SJCRH30 (cell line): ENCODE measurements around the gene CCDC9. TPM values are rescaled to one million over a fixed set of nuclear protein-coding genes. Genes with fewer than 3 reads are reported as not detected.
A peak's percentile ranks its signal among the peaks of the same experiment; 100 is the strongest.
"Not testable (repeated sequence)": the region's sequence is repeated elsewhere in the genome, so short reads cannot be mapped to it uniquely, and the experiment has no call there.

Experiments used
- DNase-seq, 2 experiments: peaks; one replicate each; pipeline ENCODE4 v3.0.0-alpha.2; 2015 to 2020
- H3K27ac ChIP-seq: fragments of 250-450 bp; sonication (Bioruptor Pico); 2 replicates; pipeline ENCODE4 v1.5.1; 2020; ENCODE audit warnings: mild to moderate bottlenecking, moderate library complexity
- H3K27me3 ChIP-seq: fragments of 250-450 bp; sonication (Bioruptor Pico); 2 replicates; pipeline ENCODE4 v1.5.1; 2020; ENCODE audit warnings: mild to moderate bottlenecking, moderate library complexity
- H3K36me3 ChIP-seq: fragments of 250-450 bp; sonication (Bioruptor Pico); 2 replicates; pipeline ENCODE4 v1.5.1; 2020; ENCODE audit warnings: mild to moderate bottlenecking, moderate library complexity
- H3K4me1 ChIP-seq: fragments of 250-450 bp; sonication (Bioruptor Pico); 2 replicates; pipeline ENCODE4 v1.5.1; 2020; ENCODE audit warnings: mild to moderate bottlenecking, moderate library complexity
- H3K4me3 ChIP-seq: fragments of 250-450 bp; sonication (Bioruptor Pico); 2 replicates; pipeline ENCODE4 v1.5.1; 2020; ENCODE audit warnings: mild to moderate bottlenecking, moderate library complexity
- H3K9me3 ChIP-seq: fragments of 250-450 bp; sonication (Bioruptor Pico); replicated peaks from 2 replicates; pipeline ENCODE4 v1.5.1; 2020; ENCODE audit warnings: mild to moderate bottlenecking, moderate library complexity
- total RNA-seq: library from RNA; depleted of rRNA; stranded (reverse); fragments of >200 nt; shearing (Covaris generic); gene quantifications from 2 replicates; pipeline ENCODE4 v1.2.3, GENCODE V29; 2014

The CCDC9 gene
- total RNA-seq, 1 experiment from 2014 or later, result 10.7 TPM

GRCh38 chr19:47241919-47242577 lies 14.3 kb upstream of the CCDC9 start:
- DNase-seq, result no peak
- no peak overlapping the region for H3K27ac ChIP-seq
- no peaks in the 10 kb centered on the region; the same call in 1 of the 2 replicates for H3K4me1 ChIP-seq
- H3K4me3 ChIP-seq, result no peak overlapping the region
- peaks cover 3% of the 10 kb centered on the region; the same call in 1 of the 2 replicates for H3K27me3 ChIP-seq
- no peaks in the 10 kb centered on the region for H3K9me3 ChIP-seq
- H3K36me3 ChIP-seq, result no peaks in the 10 kb centered on the region

GRCh38 chr19:47243364-47243775 lies 13.0 kb upstream of the CCDC9 start:
- no peaks in the 10 kb centered on the region for H3K9me3 ChIP-seq
- no peak for DNase-seq

GRCh38 chr19:47243776-47244547 lies 12.4 kb upstream of the CCDC9 start:
- Histone ChIP-seq H3K36me3 (no peaks in the 10 kb centered on the region), H3K27me3 (peaks cover 3% of the 10 kb centered on the region; the same call in 1 of the 2 replicates), H3K9me3 (no peaks in the 10 kb centered on the region), H3K4me1 (no peaks in the 10 kb centered on the region; the same call in 1 of the 2 replicates), H3K27ac (peak overlapping the region; percentile 34), H3K4me3 (peak overlapping the region; percentile 28; the same call in 1 of the 2 replicates)
- DNase-seq, result peak; percentile 91 to 92

More at GRCh38 chr19:47243364-47243775, 13.0 kb upstream of the CCDC9 start:
- H3K36me3 ChIP-seq, result no peaks in the 10 kb centered on the region
- no peak overlapping the region for H3K4me3 ChIP-seq
- no peaks in the 10 kb centered on the region; the same call in 1 of the 2 replicates for H3K4me1 ChIP-seq
- H3K27ac ChIP-seq, result no peak overlapping the region
- H3K27me3 ChIP-seq, result peaks cover 3% of the 10 kb centered on the region; the same call in 1 of the 2 replicates

GRCh38 chr19:47247308-47247990 lies 8.9 kb upstream of the CCDC9 start:
- Histone ChIP-seq H3K27ac (no peak overlapping the region), H3K27me3 (no peaks in the 10 kb centered on the region), H3K9me3 (no peaks in the 10 kb centered on the region), H3K36me3 (no peaks in the 10 kb centered on the region), H3K4me3 (no peak overlapping the region), H3K4me1 (no peaks in the 10 kb centered on the region)
- peak; percentile 63 to 85 for DNase-seq

GRCh38 chr19:47253016-47253415 lies 3.3 kb upstream of the CCDC9 start:
- H3K4me3 ChIP-seq, H3K27me3 ChIP-seq, H3K9me3 ChIP-seq, DNase-seq, H3K27ac ChIP-seq, H3K36me3 ChIP-seq: not testable (repeated sequence)
- peaks cover 15% of the 10 kb centered on the region for H3K4me1 ChIP-seq

GRCh38 chr19:47253467-47253881 lies 2.9 kb upstream of the CCDC9 start:
- no peaks in the 10 kb centered on the region for H3K9me3 ChIP-seq
- DNase-seq, result peak; percentile 60 to 63
- H3K36me3 ChIP-seq, result no peaks in the 10 kb centered on the region
- H3K4me1 ChIP-seq, result peaks cover 15% of the 10 kb centered on the region
- no peaks in the 10 kb centered on the region for H3K27me3 ChIP-seq
- H3K4me3 ChIP-seq, result no peak overlapping the region
- peak overlapping the region; percentile 2; the same call in 1 of the 2 replicates for H3K27ac ChIP-seq

- DNase-seq, result no peak
- Histone ChIP-seq H3K9me3 (no peaks in the 10 kb centered on the region), H3K4me1 (peaks cover 15% of the 10 kb centered on the region), H3K27ac (peak overlapping the region; percentile 2; the same call in 1 of the 2 replicates), H3K36me3 (no peaks in the 10 kb centered on the region), H3K27me3 (no peaks in the 10 kb centered on the region), H3K4me3 (no peak overlapping the region)
Observed at GRCh38 chr19:47253970-47254369, 2.4 kb upstream of the CCDC9 start.

GRCh38 chr19:47256693-47257410 lies 527 bp downstream of the CCDC9 start:
- H3K27ac ChIP-seq, result peak overlapping the region; percentile 69
- peak; percentile 99 to 100 for DNase-seq
- peaks cover 15% of the 10 kb centered on the region for H3K4me1 ChIP-seq
- H3K36me3 ChIP-seq, result peaks cover 8% of the 10 kb centered on the region; the same call in 1 of the 2 replicates
- no peaks in the 10 kb centered on the region for H3K27me3 ChIP-seq
- H3K9me3 ChIP-seq, result no peaks in the 10 kb centered on the region
- H3K4me3 ChIP-seq, result peak overlapping the region; percentile 61

GRCh38 chr19:47257411-47258169 lies 1.3 kb downstream of the CCDC9 start:
- Histone ChIP-seq H3K9me3 (no peaks in the 10 kb centered on the region), H3K4me1 (peaks cover 14% of the 10 kb centered on the region), H3K27me3 (no peaks in the 10 kb centered on the region), H3K36me3 (peaks cover 8% of the 10 kb centered on the region; the same call in 1 of the 2 replicates), H3K27ac (peak overlapping the region; percentile 64), H3K4me3 (peak overlapping the region; percentile 61)
- no peak for DNase-seq

GRCh38 chr19:47258434-47258833 lies 2.1 kb downstream of the CCDC9 start:
- DNase-seq, result no peak
- Histone ChIP-seq H3K27ac (no peak overlapping the region), H3K36me3 (peaks cover 8% of the 10 kb centered on the region), H3K4me3 (peak overlapping the region; percentile 61), H3K27me3 (no peaks in the 10 kb centered on the region), H3K9me3 (no peaks in the 10 kb centered on the region), H3K4me1 (peaks cover 5% of the 10 kb centered on the region)

GRCh38 chr19:47258895-47259555 lies 2.7 kb downstream of the CCDC9 start:
- Histone ChIP-seq H3K4me3 (no peak overlapping the region), H3K9me3 (no peaks in the 10 kb centered on the region), H3K4me1 (no peaks in the 10 kb centered on the region; the same call in 1 of the 2 replicates), H3K36me3 (peaks cover 8% of the 10 kb centered on the region), H3K27ac (no peak overlapping the region), H3K27me3 (no peaks in the 10 kb centered on the region)
- DNase-seq, result no peak

- Histone ChIP-seq H3K27ac (no peak overlapping the region), H3K9me3 (no peaks in the 10 kb centered on the region), H3K4me3 (no peak overlapping the region), H3K4me1 (no peaks in the 10 kb centered on the region), H3K27me3 (no peaks in the 10 kb centered on the region), H3K36me3 (peaks cover 12% of the 10 kb centered on the region)
- no peak for DNase-seq
Observed at GRCh38 chr19:47260476-47260875, 4.2 kb downstream of the CCDC9 start.
